Left colon (tissue), 2 donors: ENCODE measurements around the gene USP25. TPM values are rescaled to one million over a fixed set of nuclear protein-coding genes. Genes with fewer than 3 reads are reported as not detected.

Experiments used
- ATAC-seq: fragments of 200-7000 bp; cut with Tn5 transposase; one replicate; pipeline ENCODE4 v1.9.1; 2020; ENCODE audit warnings: mild to moderate bottlenecking, moderate library complexity
- DNase-seq, 2 donors: peaks; one replicate each; pipeline ENCODE4 v3.0.0-alpha.2; 2020
- intact Hi-C, 2 donors: fragments of 100-400 bp; cut with DNase I in 1 of 2; cut with micrococcal nuclease in 1 of 2; formaldehyde crosslinking; loops; one replicate each; pipeline versions ENCODE4 v1.11.2 to v1.14.0; 2022; cut with DNase I, micrococcal nuclease
- total RNA-seq, 2 donors: library from RNA; stranded (reverse); fragmentation: NEBNext Ultra II Directional; extraction: Animal tissue kit (Norgen Biotek cat#: 25700); gene quantifications; one replicate each; pipeline ENCODE4 v1.2.1, GENCODE V29; 2021
- donor health status: DM: no; HTN: no; CAD: no.
- donor health status: DM: yes; HTN: yes; CAD: no.

USP25 gene
- total RNA-seq, 2 donors from 2014 or later, result 33.8 to 38.9 TPM

DNA sequence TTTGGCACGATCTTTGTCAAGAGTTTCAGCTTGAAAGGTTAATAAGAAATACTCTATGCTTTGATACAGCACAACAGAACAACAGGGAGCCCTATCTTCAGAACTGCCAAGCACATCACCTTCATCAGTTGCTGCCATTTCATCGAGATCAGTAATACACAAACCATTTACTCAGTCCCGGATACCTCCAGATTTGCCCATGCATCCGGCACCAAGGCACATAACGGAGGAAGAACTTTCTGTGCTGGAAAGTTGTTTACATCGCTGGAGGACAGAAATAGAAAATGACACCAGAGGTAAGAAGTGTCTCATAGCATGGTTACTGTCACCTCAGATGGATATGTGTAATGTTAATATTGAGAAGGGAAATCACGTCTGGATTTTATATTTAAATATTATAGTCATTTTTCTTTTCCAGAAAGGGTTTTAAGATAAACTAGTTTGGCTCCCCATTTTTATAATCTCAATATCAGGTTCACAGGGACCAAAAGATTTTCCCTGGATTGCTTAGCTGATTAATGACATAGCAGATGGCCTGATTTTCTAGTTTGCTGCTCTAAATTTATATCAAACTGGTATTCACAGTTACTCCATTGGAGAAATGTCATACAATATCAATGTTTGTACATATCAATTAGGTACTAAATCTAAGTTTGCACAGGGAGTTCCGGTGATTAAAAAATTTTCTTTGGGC is 97.3 kb downstream of the USP25 start:
- intact Hi-C loops, result loop anchor here in 1 of 2 donors (5.0 kb wide), 1 partner anchor 95 kb away; no protein-coding TSS in a partner anchor
- DNase-seq (no peak), ATAC-seq (no peak)

DNA sequence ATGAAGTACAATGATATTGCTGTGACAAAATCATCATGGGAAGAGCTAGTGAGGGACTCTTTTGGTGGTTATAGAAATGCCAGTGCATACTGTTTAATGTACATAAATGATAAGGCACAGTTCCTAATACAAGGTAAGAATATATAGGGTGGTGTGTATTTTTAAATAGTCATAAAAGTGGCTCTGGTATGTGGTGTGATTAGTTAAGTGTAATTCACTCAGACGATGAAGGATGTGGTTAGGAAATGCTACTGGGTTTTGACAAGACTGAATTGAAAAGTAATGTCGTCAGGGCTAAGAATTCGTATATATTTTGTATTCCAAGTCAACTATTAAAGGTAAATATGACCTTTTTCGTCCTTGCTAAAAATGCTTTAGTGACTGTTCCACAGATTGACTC is 101.7 kb downstream of the USP25 start:
- ATAC-seq, result no peak
- DNase-seq, result no peak
- intact Hi-C loops, result no loop called here

DNA sequence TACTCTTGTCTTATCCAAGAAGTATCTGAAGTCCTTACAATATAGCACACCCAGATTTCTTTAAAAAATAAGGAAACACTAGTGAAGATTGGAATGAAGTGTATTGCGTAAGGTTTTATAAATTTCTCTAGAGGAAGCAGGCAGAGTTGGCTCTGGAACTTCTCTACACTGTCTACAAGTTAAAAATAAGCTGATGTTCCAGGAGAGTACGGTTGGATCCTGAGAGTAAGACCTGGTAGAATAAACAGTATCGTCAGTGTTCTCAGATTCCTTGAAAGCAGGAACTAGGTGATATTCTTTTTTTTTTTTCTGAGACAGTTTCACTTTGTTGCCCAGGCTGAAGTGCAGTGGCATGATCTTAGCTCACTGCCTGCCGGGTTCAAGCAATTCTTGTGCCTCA is 107.9 kb downstream of the USP25 start:
- DNase-seq (no peak), ATAC-seq (peak; percentile 82)
- intact Hi-C loops, result no loop called here

DNA sequence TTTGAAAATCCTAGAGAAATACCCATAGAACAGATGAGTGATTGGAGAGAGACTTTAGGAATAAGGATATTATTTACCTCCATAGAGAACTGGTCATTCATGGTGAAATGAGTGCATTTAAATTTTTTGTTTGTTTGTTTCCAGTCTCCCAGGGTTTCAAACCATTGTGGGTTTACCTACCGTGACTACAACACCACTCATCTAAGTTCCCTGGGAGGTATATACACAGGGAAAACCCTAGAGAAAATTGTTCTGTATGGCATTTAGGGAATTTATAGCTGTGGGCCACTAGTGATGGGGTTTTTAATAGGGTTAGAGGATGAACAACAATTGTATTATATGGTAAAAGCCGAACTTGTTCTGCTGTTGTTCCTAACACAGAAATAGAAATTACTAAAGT is 109.2 kb downstream of the USP25 start:
- intact Hi-C loops, result no loop called here
- ATAC-seq, result no peak

DNA sequence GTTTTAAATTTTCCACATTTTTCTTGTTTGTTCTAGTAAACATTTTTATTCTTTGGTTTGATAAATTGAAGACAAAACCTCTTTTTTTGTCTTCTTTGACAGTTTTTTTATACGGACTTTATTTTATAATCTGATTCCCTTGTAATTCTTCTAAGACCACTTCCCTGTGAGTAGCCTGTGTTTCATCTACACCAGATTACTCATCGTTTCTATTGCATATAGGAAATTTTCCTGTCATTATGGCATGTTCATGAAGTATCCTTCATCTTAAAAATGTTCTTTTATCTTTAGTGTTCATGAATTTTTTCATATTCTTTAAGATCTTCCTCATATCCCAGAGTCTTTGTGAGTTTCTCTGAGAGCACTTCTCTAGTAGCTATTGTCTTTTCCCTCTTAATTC is 109.8 kb downstream of the USP25 start:
- ATAC-seq (no peak), DNase-seq (no peak)
- intact Hi-C loops, result no loop called here

More for the DNA sequence above, 109.2 kb downstream of the USP25 start:
- no peak for DNase-seq

DNA sequence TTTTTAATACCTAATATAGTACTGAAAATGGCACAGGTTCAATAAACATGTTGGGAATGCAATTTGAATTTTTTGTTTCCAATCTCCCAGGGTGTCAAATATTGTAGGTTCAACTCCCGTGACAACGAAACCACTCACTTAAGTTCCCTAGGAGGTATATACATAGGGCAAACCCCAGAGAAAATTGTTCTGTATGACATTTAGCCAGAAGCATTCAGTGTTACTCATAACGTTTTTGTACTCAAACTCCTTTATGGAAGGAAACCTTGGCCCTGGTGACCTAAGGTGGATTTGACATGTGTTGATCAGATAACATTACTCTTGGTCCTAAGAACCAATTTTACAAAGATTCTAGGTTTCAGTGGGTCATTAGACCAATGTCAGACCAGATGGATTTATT is 110.6 kb downstream of the USP25 start:
- no peak for DNase-seq
- ATAC-seq, result no peak
- intact Hi-C loops, result no loop called here

DNA sequence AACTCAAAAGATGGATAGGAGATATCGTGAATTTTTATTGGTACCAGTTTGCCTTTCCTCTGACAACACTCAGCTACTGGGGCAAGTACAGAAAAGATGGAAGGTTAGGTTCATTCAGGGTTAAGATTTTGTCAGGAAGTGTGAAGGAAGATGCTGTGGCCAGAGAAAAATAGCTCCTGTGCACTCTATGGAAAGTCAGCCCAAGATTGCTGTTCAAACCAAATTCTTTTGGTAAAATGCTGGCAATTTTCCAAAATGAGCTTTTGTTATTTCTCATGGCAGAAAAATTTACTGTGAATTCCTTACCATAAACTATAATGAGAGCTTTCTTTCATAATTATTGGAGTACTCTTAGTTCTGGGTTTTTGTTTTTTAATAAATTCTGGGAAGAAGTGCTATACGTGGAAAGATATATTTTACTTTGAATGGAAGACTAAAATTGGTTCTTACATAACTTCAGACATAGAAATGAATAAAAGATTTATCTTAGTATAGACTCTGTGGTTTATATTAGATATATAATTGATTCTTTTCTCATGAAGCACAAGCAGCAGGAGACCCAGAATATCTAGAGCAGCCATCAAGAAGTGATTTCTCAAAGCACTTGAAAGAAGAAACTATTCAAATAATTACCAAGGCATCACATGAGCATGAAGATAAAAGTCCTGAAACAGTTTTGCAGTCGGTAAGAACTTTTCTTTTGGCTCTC is 112.2 kb downstream of the USP25 start:
- DNase-seq, result no peak
- ATAC-seq, result no peak
- intact Hi-C loops, result no loop called here

DNA sequence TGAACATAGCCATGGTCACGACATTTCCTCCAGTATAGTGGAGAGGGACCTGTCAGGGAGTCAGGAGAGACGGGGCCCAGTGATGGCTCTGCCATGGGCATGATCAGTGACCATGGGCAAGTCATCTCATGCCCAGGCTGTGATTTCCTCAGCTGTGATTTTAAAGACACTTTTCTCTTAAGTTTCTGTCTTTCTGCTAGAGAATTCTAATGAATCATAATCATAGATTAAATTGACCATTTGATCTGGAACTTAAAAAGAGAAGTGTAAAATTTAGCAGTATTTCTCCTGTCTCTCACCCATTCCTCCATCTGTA is 112.7 kb downstream of the USP25 start:
- DNase-seq (no peak), ATAC-seq (no peak)
- intact Hi-C loops, result no loop called here

DNA sequence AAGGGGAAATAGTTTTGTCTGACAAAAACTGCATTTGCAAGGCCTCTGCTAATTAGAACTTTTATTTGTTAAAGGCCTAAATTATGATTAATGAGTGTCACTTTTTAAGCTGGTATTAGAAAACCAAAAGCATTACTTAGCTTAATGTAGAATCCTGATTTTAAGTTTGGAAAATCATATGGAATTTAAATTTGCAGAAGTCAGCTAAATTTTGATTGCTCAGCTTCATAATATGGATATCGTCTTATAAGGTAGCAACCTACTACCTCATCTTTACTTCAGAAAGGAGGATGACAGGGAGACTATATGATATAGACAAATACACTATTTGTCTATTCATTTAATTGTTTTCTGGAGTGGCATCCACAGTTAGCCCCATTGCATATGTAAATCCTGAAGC is 114.0 kb downstream of the USP25 start:
- ATAC-seq (no peak), DNase-seq (no peak)
- intact Hi-C loops, result no loop called here

DNA sequence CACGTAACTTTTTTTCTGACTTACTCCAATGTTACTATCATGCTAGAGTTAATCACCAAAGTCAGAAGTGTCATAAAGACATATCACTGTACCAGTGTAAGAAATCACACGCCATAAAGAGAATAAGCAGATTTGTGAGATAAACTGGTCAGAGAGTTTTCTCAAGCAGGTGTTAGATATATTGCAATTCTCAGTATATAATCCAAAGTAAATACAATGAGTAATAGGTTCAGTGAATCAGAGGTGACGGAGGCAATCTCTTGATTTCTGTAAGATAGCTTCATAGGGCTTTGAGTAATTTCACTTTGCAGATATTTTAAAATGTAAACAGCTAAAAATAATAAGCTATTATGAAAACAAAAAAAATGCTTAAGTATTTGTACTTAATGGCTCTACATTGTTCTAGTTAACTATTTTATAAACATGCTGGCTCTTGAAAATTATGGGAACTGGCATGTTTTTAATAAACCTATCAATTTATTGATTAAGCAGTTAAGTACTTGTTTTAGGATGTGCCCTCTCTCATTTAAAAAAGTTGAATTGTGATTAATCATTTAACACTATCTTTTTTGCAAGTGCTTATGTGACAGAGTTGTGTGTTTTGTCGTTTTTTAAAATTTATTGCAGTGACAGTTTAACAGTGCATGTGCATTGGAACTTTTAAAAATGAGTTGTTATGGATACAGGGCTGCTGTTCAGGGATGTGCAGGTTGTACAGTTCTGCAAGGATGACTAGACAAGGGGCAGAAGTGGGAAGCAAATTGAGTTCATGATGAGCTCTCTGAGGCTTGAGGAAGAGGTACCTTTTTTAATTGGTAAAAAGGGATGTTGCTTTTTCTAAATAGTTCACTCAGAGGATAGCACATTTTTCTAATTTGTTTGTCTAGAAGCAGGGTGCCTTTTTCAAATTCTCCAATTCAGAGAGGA is 119.1 kb downstream of the USP25 start:
- DNase-seq (no peak), ATAC-seq (peak; percentile 95)
- intact Hi-C loops, result no loop called here

DNA sequence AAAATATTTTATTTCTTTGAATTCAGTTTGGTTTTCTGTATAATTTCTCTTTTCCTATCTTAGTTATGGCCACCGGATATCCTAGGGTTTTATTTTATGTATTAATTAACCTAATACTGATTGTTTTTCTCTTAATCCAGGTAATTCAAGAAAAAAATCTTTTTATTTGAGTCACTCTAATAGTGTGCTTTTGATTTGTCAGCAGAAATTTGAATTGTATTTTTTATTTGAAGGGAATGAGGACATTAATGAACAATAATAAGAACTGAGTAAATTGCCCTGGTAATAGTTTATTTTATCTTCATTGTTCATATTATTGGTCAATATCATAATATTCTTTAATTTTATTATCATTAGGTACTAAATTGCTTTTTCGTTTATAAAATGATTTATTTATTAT is 120.1 kb downstream of the USP25 start:
- intact Hi-C loops, result no loop called here

DNA sequence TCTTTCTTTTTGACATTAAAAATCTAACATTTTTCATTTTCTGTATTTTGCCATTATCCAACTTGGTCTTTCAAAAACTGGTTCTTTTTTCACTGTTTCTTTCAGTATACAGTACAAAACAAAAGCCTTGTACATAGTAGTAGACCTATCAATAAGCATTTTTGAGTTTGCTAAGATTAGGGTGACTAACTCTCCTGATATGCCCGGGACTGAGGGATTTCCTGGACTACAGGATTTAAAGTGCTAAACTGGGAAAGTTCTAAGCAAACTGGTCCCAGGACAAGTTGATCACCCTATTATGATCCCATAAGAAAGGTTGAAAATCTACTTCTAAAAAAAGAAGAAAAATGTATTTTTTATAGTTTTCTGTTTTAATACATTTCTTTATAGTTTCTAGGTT is 120.9 kb downstream of the USP25 start:
- no peak for DNase-seq
- no peak for ATAC-seq
- intact Hi-C loops, result no loop called here

More for the DNA sequence above, 120.1 kb downstream of the USP25 start:
- ATAC-seq (no peak), DNase-seq (no peak)

DNA sequence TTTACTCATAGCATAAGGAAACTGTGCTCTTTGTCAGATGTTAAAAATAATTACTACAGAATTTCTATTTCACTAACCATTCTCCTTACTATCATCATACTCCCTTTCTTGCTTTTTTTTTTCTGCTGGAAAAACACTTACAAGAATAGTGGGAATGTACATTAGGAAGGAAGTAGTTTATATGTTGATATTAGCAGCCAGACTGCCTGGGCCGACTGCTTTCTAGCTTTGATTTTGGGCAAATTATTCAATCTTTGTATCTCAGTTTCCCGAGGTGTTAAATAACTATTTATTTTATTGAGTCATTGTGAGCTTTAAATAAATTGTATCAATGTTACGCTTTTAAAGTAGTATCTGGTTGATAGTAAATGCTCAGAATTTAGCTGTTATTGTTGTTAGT is 122.4 kb downstream of the USP25 start:
- DNase-seq, result no peak
- intact Hi-C loops, result no loop called here
- no peak for ATAC-seq

DNA sequence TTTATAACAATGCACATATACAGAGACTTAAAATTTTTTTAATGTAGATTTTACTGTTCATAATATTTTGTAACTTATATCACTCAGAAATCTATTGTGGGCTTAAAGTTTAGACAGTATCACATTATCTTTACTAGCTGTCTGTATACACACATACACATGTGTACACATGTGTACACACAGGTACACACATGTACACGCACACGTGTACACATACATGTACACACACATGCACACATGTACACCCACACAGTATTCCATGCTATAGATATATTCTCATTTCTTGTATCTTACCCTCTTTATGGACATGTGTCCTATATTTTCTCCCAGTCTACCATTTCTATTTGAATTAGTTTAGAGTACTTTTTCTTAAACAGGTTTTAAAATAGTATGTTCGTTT is 123.3 kb downstream of the USP25 start:
- intact Hi-C loops, result no loop called here
- DNase-seq, result no peak
- no peak for ATAC-seq

DNA sequence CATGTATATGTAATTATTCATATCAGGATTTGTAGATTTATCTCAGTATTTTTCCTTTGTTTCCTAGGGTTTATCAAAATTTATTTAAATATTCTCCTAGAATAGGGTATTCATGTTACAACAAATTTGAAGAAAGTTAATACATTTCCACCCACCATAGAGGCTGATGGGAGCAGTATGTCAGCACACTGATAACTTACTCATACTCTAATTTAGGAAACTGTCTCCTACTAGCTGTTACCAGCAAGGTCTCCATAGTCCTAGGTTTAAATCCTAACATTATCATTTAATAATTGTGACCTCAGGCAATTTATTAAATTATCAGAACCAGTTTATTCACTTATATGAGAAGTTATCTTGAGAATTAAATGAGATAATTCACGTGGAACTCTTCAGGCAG is 127.0 kb downstream of the USP25 start:
- no peak for ATAC-seq
- intact Hi-C loops, result no loop called here

DNA sequence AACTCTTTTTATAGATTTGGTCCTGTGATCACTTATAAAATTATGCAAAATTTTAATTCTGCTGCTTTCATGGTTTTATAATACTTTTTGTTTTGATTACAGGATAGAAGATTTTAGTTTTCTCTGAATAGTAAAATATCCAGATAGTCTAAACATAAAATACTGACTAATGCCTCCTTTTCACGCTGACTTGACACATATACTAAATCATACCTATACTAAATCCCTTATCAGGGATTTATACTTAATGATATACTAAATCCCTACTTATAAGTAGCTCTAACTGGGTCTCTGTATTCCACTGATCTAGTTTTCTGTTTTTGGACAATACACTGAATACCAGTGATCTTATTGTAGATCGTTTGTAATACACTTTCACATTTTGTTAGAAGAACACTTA is 128.0 kb downstream of the USP25 start:
- ATAC-seq (no peak), DNase-seq (no peak)
- intact Hi-C loops, result no loop called here

More for the DNA sequence above, 127.0 kb downstream of the USP25 start:
- no peak for DNase-seq

DNA sequence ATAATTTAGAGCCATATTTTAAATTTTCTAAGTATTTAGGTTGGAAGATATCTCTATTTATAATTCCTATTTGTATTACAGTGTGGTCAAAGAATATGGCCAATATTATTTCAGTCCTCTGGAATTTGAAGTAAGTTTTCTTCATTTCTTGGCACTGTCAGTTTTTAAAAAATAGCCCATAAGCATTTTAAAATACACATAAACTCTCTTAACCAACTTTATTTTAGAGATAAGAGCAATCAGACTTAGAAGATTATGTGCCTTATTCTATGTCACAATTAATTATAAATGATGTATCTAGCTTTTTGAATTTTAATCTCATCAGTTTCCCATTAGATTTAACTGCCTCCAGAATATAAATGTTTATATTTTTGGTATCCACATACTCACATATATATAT is 130.8 kb downstream of the USP25 start:
- ATAC-seq (no peak), DNase-seq (no peak)
- intact Hi-C loops, result no loop called here

DNA sequence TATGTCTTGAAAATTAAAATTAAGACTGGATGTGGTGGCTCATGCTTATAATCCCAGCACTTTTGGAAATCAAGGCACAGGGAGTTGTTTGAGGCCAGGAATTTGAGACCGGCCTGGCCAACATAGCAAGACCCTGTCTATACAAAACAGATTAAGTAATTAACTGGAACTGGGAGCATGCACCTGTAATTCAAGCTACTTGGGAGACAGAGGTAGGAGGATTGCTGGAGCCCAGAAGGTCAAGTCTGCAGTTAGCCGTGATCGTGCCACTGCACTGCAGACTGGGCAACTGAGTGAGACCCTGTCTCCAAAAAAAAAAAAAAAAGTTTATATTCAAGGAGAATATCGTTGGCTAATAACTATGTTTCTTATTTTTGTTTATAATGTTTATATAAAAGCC is 139.2 kb downstream of the USP25 start:
- no peak for ATAC-seq
- DNase-seq, result no peak
- intact Hi-C loops, result no loop called here

DNA sequence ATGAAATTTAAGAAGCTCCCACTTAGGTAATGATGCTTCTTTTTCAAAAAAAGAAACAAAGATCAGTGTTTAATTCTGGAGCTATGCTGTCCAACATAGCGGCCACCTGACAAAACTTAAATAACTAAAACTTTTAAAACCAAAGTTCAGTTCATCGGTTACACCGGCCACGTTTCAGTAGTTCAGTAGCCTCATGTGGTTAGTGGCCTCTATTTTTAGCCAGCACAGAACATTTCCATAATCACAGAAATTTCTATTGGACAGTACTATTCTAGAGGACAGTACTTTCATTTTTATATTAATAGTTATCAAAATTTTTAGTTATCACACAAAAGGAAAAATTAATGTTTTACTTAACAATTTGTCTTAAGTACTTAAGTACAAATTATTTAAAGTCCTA is 141.0 kb downstream of the USP25 start:
- no peak for DNase-seq
- ATAC-seq, result no peak
- intact Hi-C loops, result no loop called here

DNA sequence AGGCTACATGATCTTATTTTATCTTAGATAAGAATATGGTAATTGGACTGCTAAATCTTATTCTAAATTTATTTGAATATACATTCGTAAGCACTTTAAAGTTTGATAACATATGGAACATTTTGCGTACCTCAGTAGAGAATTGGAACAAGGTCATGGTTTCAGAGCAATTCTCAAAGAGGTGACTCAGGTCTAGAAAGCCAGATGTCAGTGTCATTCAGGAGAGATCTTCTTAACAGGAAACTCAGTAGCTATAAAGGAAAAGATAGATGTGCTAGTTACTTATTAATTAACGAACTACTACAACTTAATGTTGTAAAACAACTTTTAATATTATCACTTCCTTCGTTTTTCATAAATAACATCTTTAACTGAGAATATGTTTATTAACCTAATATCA is 142.5 kb downstream of the USP25 start:
- intact Hi-C loops, result no loop called here
- no peak for DNase-seq
- no peak for ATAC-seq
